H1 (cell line): ENCODE results near the gene PCDHGA2. TPM values are rescaled to one million over a fixed set of nuclear protein-coding genes. Genes with fewer than 3 reads are reported as not detected.

ENCODE experiments used
- CTBP2 ChIP-seq: IDR thresholded peaks from 2 replicates; pipeline ENCODE4 v1.7.0; 2011; ENCODE audit warnings: borderline replicate concordance, mild to moderate bottlenecking, moderate library complexity, mixed read lengths, low read length; ENCODE audit not compliant: insufficient read depth, insufficient read length
- EP300 ChIP-seq, 2 experiments: IDR thresholded peaks; 1 replicate in 1 of 2; 2 replicates in 1 of 2; pipeline ENCODE4 v1.6.1; 2011 to 2012; ENCODE audit warnings: low read depth in 2 of 2, low read length in 2 of 2, mild to moderate bottlenecking in 2 of 2, borderline replicate concordance in 1 of 2, inconsistent platforms in 1 of 2, moderate library complexity in 1 of 2
- HDAC2 ChIP-seq, 2 experiments: fragments of 300-600 bp in 1 of 2; sonication (generic) in 1 of 2; IDR thresholded peaks; 2 replicates each; pipeline ENCODE4 v1.6.1; 2011 to 2012; ENCODE audit warnings: low read depth in 2 of 2, low read length in 2 of 2, mild to moderate bottlenecking in 2 of 2, moderate library complexity in 2 of 2, borderline replicate concordance in 1 of 2, inconsistent platforms in 1 of 2
- polyA plus RNA-seq, 7 experiments: library from polyadenylated mRNA; depleted of rRNA in 3 of 7; stranded (reverse) in 5 of 7; unstranded in 2 of 7; fragments of >200 nt in 5 of 7; fragments of 200-250 nt in 2 of 7; gene quantifications; 1 replicate in 5 of 7; 2 replicates in 1 of 7; 4 replicates in 1 of 7; pipeline versions ENCODE4 v1.2.1 to v1.2.3, GENCODE V29; 2011 to 2013; ENCODE audit warnings: missing spikeins in 2 of 7, mixed read lengths in 2 of 7
- total RNA-seq: library from RNA; stranded (reverse); fragmentation: NEBNext Ultra II Directional; extraction: Animal tissue kit (Norgen Biotek cat#: 25700); gene quantifications from 2 replicates; pipeline ENCODE4 v1.2.1, GENCODE V29; 2021

PCDHGA2 gene
- total and polyA plus RNA-seq, 2 of the 8 experiments (the other 6 are each of a cell fraction or from before 2014, with no cell fraction given), result 0.32 to 0.39 TPM

- TF ChIP-seq EP300 (IDR thresholded peaks at IDR 0.05; ENCODE audit: borderline replicate concordance in 1 of 2, low read depth in 2 of 2, low read length in 2 of 2), result no peak
- TF ChIP-seq HDAC2 (IDR thresholded peaks at IDR 0.05; ENCODE audit: borderline replicate concordance in 1 of 2, low read depth in 2 of 2, low read length in 2 of 2), result no peak
- TF ChIP-seq CTBP2, result no peak
These were observed 54.1 kb downstream of the PCDHGA2 start, which contains the start of gene PCDHGA8 (continued) for GRCh38 chr5:141392429-141393198.

Other genes starting within 250 kb of the PCDHGA2 start
Only the 30 nearest of the 38 such genes appear.
- gene PCDHB9, start 151.6 kb upstream of the PCDHGA2 start, total RNA-seq, result 1.6 and 3.8 TPM in 2 replicates
- 0.68 and 0.88 TPM in 2 replicates for gene PCDHB9, start 151.6 kb upstream of the PCDHGA2 start, polyA plus RNA-seq (2011; rRNA removed)
- gene PCDHB10, start 146.4 kb upstream of the PCDHGA2 start, total RNA-seq, result 1.8 and 1.9 TPM in 2 replicates
- gene PCDHB10, start 146.4 kb upstream of the PCDHGA2 start, polyA plus RNA-seq (2011; rRNA removed), result 1.3 and 1.5 TPM in 2 replicates
- 0.86 and 1.4 TPM in 2 replicates for gene PCDHB11, start 139.1 kb upstream of the PCDHGA2 start, total RNA-seq
- gene PCDHB11, start 139.1 kb upstream of the PCDHGA2 start, polyA plus RNA-seq (2011; rRNA removed), result 0.50 and 0.63 TPM in 2 replicates
- gene PCDHB12, start 130.0 kb upstream of the PCDHGA2 start, total RNA-seq, result 2.0 and 3.0 TPM in 2 replicates
- 1.1 and 1.9 TPM in 2 replicates for gene PCDHB12, start 130.0 kb upstream of the PCDHGA2 start, polyA plus RNA-seq (2011; rRNA removed)
- gene PCDHB13, start 124.8 kb upstream of the PCDHGA2 start, total RNA-seq, result 1.1 and 1.4 TPM in 2 replicates
- gene PCDHB13, start 124.8 kb upstream of the PCDHGA2 start, polyA plus RNA-seq (2011; rRNA removed), result 1.1 and 1.5 TPM in 2 replicates
- gene PCDHB14, start 115.4 kb upstream of the PCDHGA2 start, total RNA-seq, result 2.7 and 2.9 TPM in 2 replicates
- 2.5 and 2.7 TPM in 2 replicates for gene PCDHB14, start 115.4 kb upstream of the PCDHGA2 start, polyA plus RNA-seq (2011; rRNA removed)
- gene PCDHB15, start 93.4 kb upstream of the PCDHGA2 start, total RNA-seq, result 3.9 and 4.0 TPM in 2 replicates
- 2.8 and 4.9 TPM in 2 replicates for gene PCDHB15, start 93.4 kb upstream of the PCDHGA2 start, polyA plus RNA-seq (2011; rRNA removed)
- gene SLC25A2, start 34.7 kb upstream of the PCDHGA2 start, total RNA-seq, result not detected in 2 replicates
- 0.05 TPM in 1 of 2 replicates, not detected in the other for gene SLC25A2, start 34.7 kb upstream of the PCDHGA2 start, polyA plus RNA-seq (2011; rRNA removed)
- 99.4 and 101 TPM in 2 replicates for gene TAF7, start 18.0 kb upstream of the PCDHGA2 start, total RNA-seq
- 23.6 and 29.8 TPM in 2 replicates for gene TAF7, start 18.0 kb upstream of the PCDHGA2 start, polyA plus RNA-seq (2011; rRNA removed)
- gene PCDHGA1, start 8.2 kb upstream of the PCDHGA2 start, total RNA-seq, result 0.84 and 0.89 TPM in 2 replicates
- gene PCDHGA1, start 8.2 kb upstream of the PCDHGA2 start, polyA plus RNA-seq (2011; rRNA removed), result 0.57 and 1.1 TPM in 2 replicates
- 0.25 and 0.39 TPM in 2 replicates for gene PCDHGA3, start 5.1 kb downstream of the PCDHGA2 start, total RNA-seq
- gene PCDHGA3, start 5.1 kb downstream of the PCDHGA2 start, polyA plus RNA-seq (2011; rRNA removed), result 0.15 and 0.30 TPM in 2 replicates
- gene PCDHGB1, start 11.3 kb downstream of the PCDHGA2 start, total RNA-seq, result 2.8 and 3.9 TPM in 2 replicates
- 1.3 and 2.0 TPM in 2 replicates for gene PCDHGB1, start 11.3 kb downstream of the PCDHGA2 start, polyA plus RNA-seq (2011; rRNA removed)
- gene PCDHGA4, start 16.3 kb downstream of the PCDHGA2 start, total RNA-seq, result 1.9 and 2.5 TPM in 2 replicates
- gene PCDHGA4, start 16.3 kb downstream of the PCDHGA2 start, polyA plus RNA-seq (2011; rRNA removed), result 1.4 and 1.7 TPM in 2 replicates
- 2.8 and 2.9 TPM in 2 replicates for gene PCDHGB2, start 21.2 kb downstream of the PCDHGA2 start, total RNA-seq
- 1.9 TPM in 2 replicates for gene PCDHGB2, start 21.2 kb downstream of the PCDHGA2 start, polyA plus RNA-seq (2011; rRNA removed)
- 1.0 and 1.3 TPM in 2 replicates for gene PCDHGA5, start 25.4 kb downstream of the PCDHGA2 start, total RNA-seq
- gene PCDHGA5, start 25.4 kb downstream of the PCDHGA2 start, polyA plus RNA-seq (2011; rRNA removed), result 1.1 TPM in 2 replicates
- 1.3 and 1.6 TPM in 2 replicates for gene PCDHGB3, start 31.5 kb downstream of the PCDHGA2 start, total RNA-seq
- 1.9 and 2.0 TPM in 2 replicates for gene PCDHGB3, start 31.5 kb downstream of the PCDHGA2 start, polyA plus RNA-seq (2011; rRNA removed)
- 1.3 and 1.4 TPM in 2 replicates for gene PCDHGA6, start 35.1 kb downstream of the PCDHGA2 start, total RNA-seq
- 2.0 TPM in 2 replicates for gene PCDHGA6, start 35.1 kb downstream of the PCDHGA2 start, polyA plus RNA-seq (2011; rRNA removed)
- gene PCDHGA7, start 44.0 kb downstream of the PCDHGA2 start, total RNA-seq, result 0.73 and 1.1 TPM in 2 replicates
- 0.39 and 0.55 TPM in 2 replicates for gene PCDHGA7, start 44.0 kb downstream of the PCDHGA2 start, polyA plus RNA-seq (2011; rRNA removed)
- 7.8 and 9.1 TPM in 2 replicates for gene PCDHGB4, start 48.9 kb downstream of the PCDHGA2 start, total RNA-seq
- 8.0 and 9.7 TPM in 2 replicates for gene PCDHGB4, start 48.9 kb downstream of the PCDHGA2 start, polyA plus RNA-seq (2011; rRNA removed)
- 1.4 and 1.7 TPM in 2 replicates for gene PCDHGA8, start 53.9 kb downstream of the PCDHGA2 start, total RNA-seq
- gene PCDHGA8, start 53.9 kb downstream of the PCDHGA2 start, polyA plus RNA-seq (2011; rRNA removed), result 0.79 and 1.2 TPM in 2 replicates
- gene PCDHGB5, start 59.2 kb downstream of the PCDHGA2 start, total RNA-seq, result 1.9 and 2.6 TPM in 2 replicates
- 1.1 and 1.7 TPM in 2 replicates for gene PCDHGB5, start 59.2 kb downstream of the PCDHGA2 start, polyA plus RNA-seq (2011; rRNA removed)
- gene PCDHGA9, start 64.0 kb downstream of the PCDHGA2 start, total RNA-seq, result 1.1 and 1.2 TPM in 2 replicates
- gene PCDHGA9, start 64.0 kb downstream of the PCDHGA2 start, polyA plus RNA-seq (2011; rRNA removed), result 0.61 and 0.79 TPM in 2 replicates
- 3.4 and 4.1 TPM in 2 replicates for gene PCDHGB6, start 69.3 kb downstream of the PCDHGA2 start, total RNA-seq
- 4.1 and 4.3 TPM in 2 replicates for gene PCDHGB6, start 69.3 kb downstream of the PCDHGA2 start, polyA plus RNA-seq (2011; rRNA removed)
- gene PCDHGA10, start 74.2 kb downstream of the PCDHGA2 start, total RNA-seq, result 2.1 and 2.2 TPM in 2 replicates
- 6.4 and 7.1 TPM in 2 replicates for gene PCDHGA10, start 74.2 kb downstream of the PCDHGA2 start, polyA plus RNA-seq (2011; rRNA removed)
- 8.7 and 9.5 TPM in 2 replicates for gene PCDHGB7, start 78.9 kb downstream of the PCDHGA2 start, total RNA-seq
- gene PCDHGB7, start 78.9 kb downstream of the PCDHGA2 start, polyA plus RNA-seq (2011; rRNA removed), result 4.1 and 5.5 TPM in 2 replicates
- 8.2 and 8.3 TPM in 2 replicates for gene PCDHGA11, start 82.3 kb downstream of the PCDHGA2 start, total RNA-seq
- 2.2 and 2.7 TPM in 2 replicates for gene PCDHGA11, start 82.3 kb downstream of the PCDHGA2 start, polyA plus RNA-seq (2011; rRNA removed)
- 1.0 and 1.3 TPM in 2 replicates for gene PCDHGA12, start 91.7 kb downstream of the PCDHGA2 start, total RNA-seq
- 0.88 and 1.2 TPM in 2 replicates for gene PCDHGA12, start 91.7 kb downstream of the PCDHGA2 start, polyA plus RNA-seq (2011; rRNA removed)
- 18.6 and 19.6 TPM in 2 replicates for gene PCDHGC3, start 137.2 kb downstream of the PCDHGA2 start, total RNA-seq
- gene PCDHGC3, start 137.2 kb downstream of the PCDHGA2 start, polyA plus RNA-seq (2011; rRNA removed), result 4.7 and 11.3 TPM in 2 replicates
- gene PCDHGC4, start 146.3 kb downstream of the PCDHGA2 start, total RNA-seq, result 2.4 and 2.6 TPM in 2 replicates
- gene PCDHGC4, start 146.3 kb downstream of the PCDHGA2 start, polyA plus RNA-seq (2011; rRNA removed), result 2.1 and 2.8 TPM in 2 replicates
- gene PCDHGC5, start 150.3 kb downstream of the PCDHGA2 start, total RNA-seq, result 0.78 and 1.1 TPM in 2 replicates
- gene PCDHGC5, start 150.3 kb downstream of the PCDHGA2 start, polyA plus RNA-seq (2011; rRNA removed), result 0.41 and 0.66 TPM in 2 replicates